ENCODE results near the gene HMGXB4. TPM values are rescaled to one million over a fixed set of nuclear protein-coding genes. Genes with fewer than 3 reads are reported as not detected.

HMGXB4 gene
- total and polyA plus RNA-seq, 9 of the 15 experiments (the other 6 are each of a cell fraction or from before 2014, with no cell fraction given), result 9.9 to 31.4 (median 24.8) TPM

DNA sequence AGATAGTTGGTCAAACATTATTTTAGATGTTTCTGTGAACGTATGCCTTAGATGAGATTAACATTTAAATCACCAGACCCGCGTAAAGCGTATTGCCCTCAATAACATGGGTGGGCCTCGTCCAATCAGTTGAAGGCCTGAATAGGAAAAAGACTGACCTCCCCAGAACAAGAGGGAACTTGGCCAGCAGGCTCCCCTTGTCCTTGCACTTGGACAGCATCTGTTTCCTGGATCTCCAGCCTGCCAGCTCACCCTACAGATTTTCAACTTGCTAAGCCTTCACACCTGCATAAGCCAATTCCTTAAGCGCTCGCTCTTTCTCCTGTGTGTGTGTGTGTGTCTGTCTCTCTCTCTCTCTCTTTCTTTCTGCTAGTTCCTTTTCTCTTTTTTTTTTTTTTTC, 50.6 kb downstream of the HMGXB4 start:
- Histone ChIP-seq H2AFZ (ENCODE audit: low read depth, low read length) (no peak overlapping the region), H4K20me1 (replicated peaks; ENCODE audit: control insufficient read depth, insufficient read depth, low read length) (no peaks in the 10 kb centered on the region; the same call in none of the 2 replicates), H3K79me2 (ENCODE audit: control insufficient read depth, insufficient read depth, low read length) (peaks cover 3% of the 10 kb centered on the region; the same call in 2 of the 3 replicates), H3K27me3 (ENCODE audit: control insufficient read depth in 2 of 2, insufficient read depth in 2 of 2, low read length in 2 of 2) (no peaks in the 10 kb centered on the region), H3K27ac (ENCODE audit: extremely low read depth, low read depth, low read length) (no peak overlapping the region), H3K4me1 (replicated peaks in 1 of 2; ENCODE audit: control insufficient read depth in 2 of 2, insufficient read depth in 2 of 2, low read length in 2 of 2) (peaks cover 3 to 4% of the 10 kb centered on the region in 2 experiments; a peak in 3 of 5 replicates), H3K4me3 (no peak overlapping the region), H3K9me3 (replicated peaks; ENCODE audit: control insufficient read depth, insufficient read depth, low read depth, low read length) (no peaks in the 10 kb centered on the region), H3K9ac (ENCODE audit: insufficient read depth in 1 of 2, low read depth in 2 of 2, low read length in 2 of 2) (no peak overlapping the region), H3K36me3 (ENCODE audit: control insufficient read depth, insufficient read depth, low read length) (peaks cover 5% of the 10 kb centered on the region; the same call in 1 of the 3 replicates), H3K4me2 (ENCODE audit: insufficient read depth, low read length) (no peak overlapping the region), H3K9me1 (ENCODE audit: control insufficient read depth, insufficient read depth, low read length) (no peaks in the 10 kb centered on the region)
- intact Hi-C loops (cut with micrococcal nuclease), result no loop called here
- ChIA-PET CTCF (ENCODE audit: low intra/inter-chr PET ratio) (no interaction called here), POLR2A (interaction anchor here (0.6 kb wide), 1 partner anchor 78 kb away, joined by 3 read pairs; no protein-coding TSS in a partner anchor)
- ATAC-seq, result no peak
- BruUV-seq (replicated peaks), result no TSS peak
- WGBS (ENCODE audit: insufficient coverage, low coverage, missing lambda C conversion rate), result 74% methylated on average over 5 of the region's 7 CpGs
- no peak for FAIRE-seq
- TF ChIP-seq RBM25 (IDR thresholded peaks at IDR 0.05; ENCODE audit: low read depth, low read length, severe bottlenecking), result peak; percentile 63
- TF ChIP-seq ZNF134 (CRISPR knock-in tag; conservative IDR thresholded peaks at IDR 0.05), result peak; percentile 98
- 0 out of 2 replicates have a peak, but pooled peaks have one; percentile 41 for TF ChIP-seq FOXM1 (IDR thresholded peaks at IDR 0.05; ENCODE audit: low read depth)
- no peak for TF ChIP-seq FOXM1 (CRISPR knock-in tag; IDR thresholded peaks at IDR 0.05; ENCODE audit: low read depth)
- TF ChIP-seq ZBED1 (IDR thresholded peaks at IDR 0.05), result no peak
- TF ChIP-seq ZNF780A (CRISPR knock-in tag; IDR thresholded peaks at IDR 0.05), result no peak
- no peak for TF ChIP-seq TAF9B (IDR thresholded peaks at IDR 0.05; ENCODE audit: partially characterized antibody)
- DNase-seq (ENCODE audit: extremely low read depth in 1 of 4, low spot score in 3 of 4), result no peak
- in situ Hi-C loops (cut with MboI), result no loop called here
